Loucy (cell line): ENCODE results near the gene SGF29.

Experiments
- EZH2phosphoT487 ChIP-seq: fragments of 200-600 bp; IDR thresholded peaks from 2 replicates; pipeline ENCODE4 v1.6.1; 2018; ENCODE audit warnings: antibody characterized with exemption, mild to moderate bottlenecking, moderate library complexity, borderline replicate concordance
- TF ChIP-seq, protein P1 (sequence below): fragments of 200-600 bp; sonication (generic); conservative IDR thresholded peaks from 2 replicates; pipeline ENCODE4 v1.5.1; 2014; ENCODE audit warnings: mild to moderate bottlenecking, antibody characterized with exemption, low read length

GRCh38 chr16:28511031-28511430 is 42.7 kb upstream of the SGF29 start:
- TF ChIP-seq, protein P1, sequence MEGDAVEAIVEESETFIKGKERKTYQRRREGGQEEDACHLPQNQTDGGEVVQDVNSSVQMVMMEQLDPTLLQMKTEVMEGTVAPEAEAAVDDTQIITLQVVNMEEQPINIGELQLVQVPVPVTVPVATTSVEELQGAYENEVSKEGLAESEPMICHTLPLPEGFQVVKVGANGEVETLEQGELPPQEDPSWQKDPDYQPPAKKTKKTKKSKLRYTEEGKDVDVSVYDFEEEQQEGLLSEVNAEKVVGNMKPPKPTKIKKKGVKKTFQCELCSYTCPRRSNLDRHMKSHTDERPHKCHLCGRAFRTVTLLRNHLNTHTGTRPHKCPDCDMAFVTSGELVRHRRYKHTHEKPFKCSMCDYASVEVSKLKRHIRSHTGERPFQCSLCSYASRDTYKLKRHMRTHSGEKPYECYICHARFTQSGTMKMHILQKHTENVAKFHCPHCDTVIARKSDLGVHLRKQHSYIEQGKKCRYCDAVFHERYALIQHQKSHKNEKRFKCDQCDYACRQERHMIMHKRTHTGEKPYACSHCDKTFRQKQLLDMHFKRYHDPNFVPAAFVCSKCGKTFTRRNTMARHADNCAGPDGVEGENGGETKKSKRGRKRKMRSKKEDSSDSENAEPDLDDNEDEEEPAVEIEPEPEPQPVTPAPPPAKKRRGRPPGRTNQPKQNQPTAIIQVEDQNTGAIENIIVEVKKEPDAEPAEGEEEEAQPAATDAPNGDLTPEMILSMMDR: no peak
- no peak for TF ChIP-seq EZH2phosphoT487
